CD4-positive, alpha-beta memory T cell (primary cell): ENCODE data around the gene IDI2. TPM values are rescaled to one million over a fixed set of nuclear protein-coding genes. Genes with fewer than 3 reads are reported as not detected.

Experiments
- CTCF ChIA-PET: fragments of 350-600 bp; sonication (Branson Sonifier 250); formaldehyde crosslinking; loops from one replicate; lab custom pipeline; 2021; ENCODE audit warnings: inconsistent platforms; ENCODE audit not compliant: partially characterized antibody; lab: Charles Lee
- POLR2A ChIA-PET: fragments of 350-600 bp; sonication (Branson Sonifier 250); formaldehyde crosslinking; loops from one replicate; lab custom pipeline; 2021; ENCODE audit not compliant: partially characterized antibody; lab: Charles Lee
- DNase-seq, 5 donors: peaks; one replicate each; pipeline versions ENCODE4 v3.0.0 to v3.0.0-alpha.2; 2020 to 2022; ENCODE audit warnings: mixed read lengths in 1 of 5
- H3K27ac ChIP-seq: one replicate; pipeline ENCODE4 v1.7.0; 2013; ENCODE audit warnings: low read depth, low read length
- H3K27me3 ChIP-seq: 2 replicates; pipeline ENCODE4 v1.7.0; 2013; ENCODE audit warnings: mild to moderate bottlenecking, low read length, moderate library complexity; ENCODE audit not compliant: insufficient read depth
- H3K36me3 ChIP-seq: 2 replicates; pipeline ENCODE4 v1.7.0; 2013; ENCODE audit warnings: mild to moderate bottlenecking, low read length, moderate library complexity; ENCODE audit not compliant: insufficient read depth
- H3K4me1 ChIP-seq: 2 replicates; pipeline ENCODE4 v1.7.0; 2013; ENCODE audit warnings: mild to moderate bottlenecking, low read length, moderate library complexity; ENCODE audit not compliant: insufficient read depth
- H3K4me3 ChIP-seq, 2 donors: one replicate each; pipeline ENCODE4 v1.7.0; 2013; ENCODE audit warnings: low read length in 2 of 2, mild to moderate bottlenecking in 1 of 2
- H3K9me3 ChIP-seq, 2 donors: one replicate each; pipeline ENCODE4 v1.7.0; 2013; ENCODE audit warnings: low read length in 2 of 2, control low read depth in 1 of 2; ENCODE audit not compliant: control insufficient read depth in 1 of 2
- H3K27ac Mint-ChIP-seq, 7 donors: one replicate each; pipeline ENCODE4 v1.8.0; 2020 to 2021; ENCODE audit warnings: mixed read lengths in 7 of 7, mild to moderate bottlenecking in 6 of 7, inconsistent platforms in 3 of 7, moderate library complexity in 3 of 7
- H3K27me3 Mint-ChIP-seq, 2 donors: one replicate each; pipeline ENCODE4 v1.8.0; 2020 to 2021; ENCODE audit warnings: mixed read lengths in 2 of 2
- H3K36me3 Mint-ChIP-seq, 2 donors: one replicate each; pipeline ENCODE4 v1.8.0; 2020 to 2021; ENCODE audit warnings: mixed read lengths in 2 of 2, inconsistent platforms in 1 of 2, mild to moderate bottlenecking in 1 of 2
- H3K4me1 Mint-ChIP-seq, 4 donors: one replicate each; pipeline ENCODE4 v1.8.0; 2020 to 2021; ENCODE audit warnings: mixed read lengths in 4 of 4, mild to moderate bottlenecking in 1 of 4
- H3K4me3 Mint-ChIP-seq, 8 donors: one replicate each; pipeline ENCODE4 v1.8.0; 2020 to 2021; ENCODE audit warnings: mixed read lengths in 8 of 8, mild to moderate bottlenecking in 7 of 8, moderate library complexity in 6 of 8, inconsistent platforms in 3 of 8
- H3K9me3 Mint-ChIP-seq, 8 donors: one replicate each; pipeline ENCODE4 v1.8.0; 2020 to 2021; ENCODE audit warnings: mixed read lengths in 8 of 8, mild to moderate bottlenecking in 5 of 8, inconsistent platforms in 3 of 8, moderate library complexity in 1 of 8
- intact Hi-C: fragments of 100-400 bp; cut with micrococcal nuclease; formaldehyde crosslinking; loops from one replicate; pipeline ENCODE4 v1.15.1; 2023
- polyA plus RNA-seq, 2 donors: library from polyadenylated mRNA; unstranded; fragments of 300-500 nt; fragmentation: Illumina TruSeq; gene quantifications; one replicate each; pipeline ENCODE4 v1.2.3, GENCODE V29; 2021
- total RNA-seq, 2 experiments: library from RNA; stranded (reverse); gene quantifications; one replicate each; pipeline ENCODE4 v1.2.3, GENCODE V29; 2021

The IDI2 gene
- total and polyA plus RNA-seq, 4 experiments from 2014 or later: not detected

GRCh38 chr10:970311-971149, 55.1 kb downstream of the IDI2 start:
- no peak for DNase-seq
- intact Hi-C loops: no loop called here
- H3K36me3 ChIP-seq: no peaks in the 10 kb centered on the region
- Mint-ChIP-seq H3K36me3 (peaks cover 0 to 4% of the 10 kb centered on the region in 2 donors), H3K27ac (no peak overlapping the region), H3K4me3 (no peak overlapping the region), H3K9me3 (peaks cover 0 to 14% (median 6%) of the 10 kb centered on the region in 8 donors), H3K27me3 (peaks cover 5 to 18% of the 10 kb centered on the region in 2 donors), H3K4me1 (peaks cover 4 to 13% (median 11%) of the 10 kb centered on the region in 4 donors)
- H3K4me1 ChIP-seq: peaks cover 10% of the 10 kb centered on the region
- POLR2A ChIA-PET: no interaction called here
- no peak overlapping the region for H3K4me3 ChIP-seq
- H3K27ac ChIP-seq: no peak overlapping the region
- H3K27me3 ChIP-seq: no peaks in the 10 kb centered on the region
- CTCF ChIA-PET: no interaction called here
- H3K9me3 ChIP-seq: no peaks in the 10 kb centered on the region

GRCh38 chr10:969473-970150, 56.0 kb downstream of the IDI2 start:
- no peaks in the 10 kb centered on the region for H3K9me3 ChIP-seq
- Mint-ChIP-seq H3K9me3 (peaks cover 0 to 14% (median 6%) of the 10 kb centered on the region in 8 donors), H3K4me3 (no peak overlapping the region), H3K4me1 (peaks cover 4 to 13% (median 11%) of the 10 kb centered on the region in 4 donors), H3K36me3 (peaks cover 0 to 4% of the 10 kb centered on the region in 2 donors), H3K27ac (peak overlapping the region in 1 of 7 donors; percentile 53), H3K27me3 (peaks cover 8 to 18% of the 10 kb centered on the region in 2 donors)
- H3K4me3 ChIP-seq: no peak overlapping the region
- ChIA-PET CTCF (no interaction called here), POLR2A (no interaction called here)
- H3K36me3 ChIP-seq: no peaks in the 10 kb centered on the region
- intact Hi-C loops: no loop called here
- H3K4me1 ChIP-seq: peaks cover 10% of the 10 kb centered on the region
- no peak for DNase-seq
- H3K27me3 ChIP-seq: no peaks in the 10 kb centered on the region
- no peak overlapping the region for H3K27ac ChIP-seq

Other genes with a start within 250 kb of the IDI2 start
- 10 to 100 TPM; 94.9 to 99.7 TPM for gene LARP4B, start 94.2 kb downstream of the IDI2 start, total RNA-seq
- gene LARP4B, start 94.2 kb downstream of the IDI2 start, polyA plus RNA-seq: 10 to 100 TPM; 13.0 to 28.9 TPM
- 10 to 100 TPM; 46.0 to 47.0 TPM for gene GTPBP4, start 37.4 kb downstream of the IDI2 start, total RNA-seq
- 10 to 100 TPM; 22.7 to 25.3 TPM for gene GTPBP4, start 37.4 kb downstream of the IDI2 start, polyA plus RNA-seq
- gene IDI1, start 23.3 kb upstream of the IDI2 start, total RNA-seq: 10 to 100 TPM; 30.3 to 32.4 TPM
- gene IDI1, start 23.3 kb upstream of the IDI2 start, polyA plus RNA-seq: 10 to 100 TPM; 45.1 to 45.4 TPM
- gene WDR37, start 30.5 kb upstream of the IDI2 start, total RNA-seq: 10 to 100 TPM; 41.7 to 42.5 TPM
- 10 to 100 TPM; 14.2 to 18.0 TPM for gene WDR37, start 30.5 kb upstream of the IDI2 start, polyA plus RNA-seq